Measurements from ENCODE around the gene ACSF3.

The ACSF3 gene

DNA sequence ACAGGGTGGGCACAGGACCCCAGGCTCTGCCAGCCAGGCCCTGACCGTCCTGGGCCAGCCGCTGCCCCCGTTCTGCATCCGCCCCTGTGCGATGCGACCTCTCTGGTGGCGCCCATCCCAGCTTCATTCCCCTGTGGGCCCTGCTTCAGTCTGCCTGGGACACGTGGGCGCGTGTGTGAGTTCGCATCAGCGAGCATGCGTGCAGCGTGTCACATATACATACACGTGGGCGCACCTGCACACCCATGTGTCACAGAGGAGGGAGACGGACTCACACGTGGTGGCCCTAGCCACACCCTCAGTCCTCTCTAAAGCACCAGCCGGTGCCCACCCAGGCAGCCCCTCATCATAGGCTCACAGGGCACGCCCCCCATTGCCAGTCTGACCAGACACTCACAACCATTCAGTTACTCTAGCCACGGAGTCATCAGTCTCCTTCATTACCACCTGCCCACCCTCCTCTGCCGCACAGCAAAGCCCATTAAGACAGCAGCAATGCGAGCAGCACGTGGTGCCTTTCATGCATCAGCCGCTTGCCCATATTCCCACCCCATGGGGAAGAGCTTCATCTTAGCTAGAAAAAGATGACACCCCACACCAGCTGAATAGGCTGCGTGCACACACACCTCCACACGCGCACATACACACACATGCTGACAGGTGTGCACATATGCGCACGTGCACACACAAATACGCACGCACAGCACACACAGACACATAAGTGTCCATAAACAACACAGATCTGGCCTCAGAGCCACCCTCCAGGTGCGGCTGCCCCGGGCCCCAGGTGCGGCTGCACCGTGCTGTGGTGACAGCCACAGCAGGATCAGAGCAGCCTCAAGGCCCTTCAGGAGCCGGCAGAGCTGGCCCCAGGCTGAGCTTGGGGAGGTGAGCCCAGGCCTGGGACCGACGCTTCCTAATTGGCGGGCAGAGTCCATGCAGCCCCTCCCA, 68.4 kb downstream of the ACSF3 start:
- H3K4me2 ChIP-seq (ENCODE audit: low read length): no peak overlapping the region
- no peak overlapping the region for H3K4me3 ChIP-seq (ENCODE audit: low read depth, low read length, poor library complexity, severe bottlenecking)
- no peak overlapping the region for H3K9ac ChIP-seq (ENCODE audit: low read length)
- no peaks in the 10 kb centered on the region for H4K20me1 ChIP-seq (ENCODE audit: insufficient read depth, low read length)
- no peaks in the 10 kb centered on the region for H3K9me3 ChIP-seq (ENCODE audit: low read length)
- no peak overlapping the region for H3K27ac ChIP-seq (ENCODE audit: low read depth, low read length, poor library complexity, severe bottlenecking)
- no peaks in the 10 kb centered on the region for H3K36me3 ChIP-seq (ENCODE audit: insufficient read depth, low read length)
- H3K9me2 ChIP-seq (ENCODE audit: low read depth, low read length): no peaks in the 10 kb centered on the region
- H3K27me3 ChIP-seq (ENCODE audit: insufficient read depth, low read length): 0 out of 2 replicates have a peak, but pooled peaks cover 8% of the 10 kb centered on the region
- peaks cover 11% of the 10 kb centered on the region for H3K4me1 ChIP-seq (ENCODE audit: insufficient read depth, low read length, severe bottlenecking)
- H3F3A ChIP-seq (ENCODE audit: insufficient read depth, low read length): peaks cover 6% of the 10 kb centered on the region; the same call in 1 of the 2 replicates
- H3K79me2 ChIP-seq (ENCODE audit: insufficient read depth, low read length): no peaks in the 10 kb centered on the region
- H2AFZ ChIP-seq (ENCODE audit: low read length): no peak overlapping the region
- no peak for TF ChIP-seq EZH2 (IDR thresholded peaks at IDR 0.05; ENCODE audit: borderline replicate concordance, low read length)
- TF ChIP-seq, protein P1, sequence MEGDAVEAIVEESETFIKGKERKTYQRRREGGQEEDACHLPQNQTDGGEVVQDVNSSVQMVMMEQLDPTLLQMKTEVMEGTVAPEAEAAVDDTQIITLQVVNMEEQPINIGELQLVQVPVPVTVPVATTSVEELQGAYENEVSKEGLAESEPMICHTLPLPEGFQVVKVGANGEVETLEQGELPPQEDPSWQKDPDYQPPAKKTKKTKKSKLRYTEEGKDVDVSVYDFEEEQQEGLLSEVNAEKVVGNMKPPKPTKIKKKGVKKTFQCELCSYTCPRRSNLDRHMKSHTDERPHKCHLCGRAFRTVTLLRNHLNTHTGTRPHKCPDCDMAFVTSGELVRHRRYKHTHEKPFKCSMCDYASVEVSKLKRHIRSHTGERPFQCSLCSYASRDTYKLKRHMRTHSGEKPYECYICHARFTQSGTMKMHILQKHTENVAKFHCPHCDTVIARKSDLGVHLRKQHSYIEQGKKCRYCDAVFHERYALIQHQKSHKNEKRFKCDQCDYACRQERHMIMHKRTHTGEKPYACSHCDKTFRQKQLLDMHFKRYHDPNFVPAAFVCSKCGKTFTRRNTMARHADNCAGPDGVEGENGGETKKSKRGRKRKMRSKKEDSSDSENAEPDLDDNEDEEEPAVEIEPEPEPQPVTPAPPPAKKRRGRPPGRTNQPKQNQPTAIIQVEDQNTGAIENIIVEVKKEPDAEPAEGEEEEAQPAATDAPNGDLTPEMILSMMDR (IDR thresholded peaks at IDR 0.05; ENCODE audit: low read length): no peak

DNA sequence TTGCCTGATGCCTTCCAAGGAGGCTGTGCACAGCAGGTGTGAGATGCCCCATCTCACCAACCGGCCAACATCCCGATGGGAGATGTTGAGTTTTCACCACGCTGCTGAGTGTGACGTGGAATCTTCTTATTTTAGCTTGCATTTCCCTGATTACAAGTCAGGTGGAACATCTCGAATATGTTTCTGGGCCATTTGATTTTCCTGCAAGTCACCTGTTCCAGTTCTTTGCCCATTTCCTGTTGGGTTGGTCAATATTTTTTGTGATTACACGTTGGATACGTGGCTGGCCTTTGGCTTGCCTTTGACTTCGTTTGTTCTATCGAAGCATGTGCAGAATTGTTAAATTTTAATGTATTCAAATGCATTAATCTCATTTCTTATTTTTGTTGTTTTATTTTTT, 69.6 kb downstream of the ACSF3 start:
- Histone ChIP-seq H3K4me3 (ENCODE audit: low read depth, low read length, poor library complexity, severe bottlenecking) (no peak overlapping the region), H3F3A (ENCODE audit: insufficient read depth, low read length) (no peaks in the 10 kb centered on the region; the same call in 1 of the 2 replicates), H3K27me3 (ENCODE audit: insufficient read depth, low read length) (0 out of 2 replicates have a peak, but pooled peaks cover 8% of the 10 kb centered on the region), H3K9ac (ENCODE audit: low read length) (no peak overlapping the region), H3K27ac (ENCODE audit: low read depth, low read length, poor library complexity, severe bottlenecking) (no peak overlapping the region), H3K9me2 (ENCODE audit: low read depth, low read length) (no peaks in the 10 kb centered on the region), H3K36me3 (ENCODE audit: insufficient read depth, low read length) (no peaks in the 10 kb centered on the region), H3K4me2 (ENCODE audit: low read length) (no peak overlapping the region), H3K79me2 (ENCODE audit: insufficient read depth, low read length) (no peaks in the 10 kb centered on the region), H4K20me1 (ENCODE audit: insufficient read depth, low read length) (no peaks in the 10 kb centered on the region), H3K9me3 (ENCODE audit: low read length) (no peaks in the 10 kb centered on the region), H2AFZ (ENCODE audit: low read length) (no peak overlapping the region), H3K4me1 (ENCODE audit: insufficient read depth, low read length, severe bottlenecking) (peaks cover 11% of the 10 kb centered on the region)
- no peak for TF ChIP-seq EZH2 (IDR thresholded peaks at IDR 0.05; ENCODE audit: borderline replicate concordance, low read length)
- TF ChIP-seq, protein P1 (IDR thresholded peaks at IDR 0.05; ENCODE audit: low read length): no peak

DNA sequence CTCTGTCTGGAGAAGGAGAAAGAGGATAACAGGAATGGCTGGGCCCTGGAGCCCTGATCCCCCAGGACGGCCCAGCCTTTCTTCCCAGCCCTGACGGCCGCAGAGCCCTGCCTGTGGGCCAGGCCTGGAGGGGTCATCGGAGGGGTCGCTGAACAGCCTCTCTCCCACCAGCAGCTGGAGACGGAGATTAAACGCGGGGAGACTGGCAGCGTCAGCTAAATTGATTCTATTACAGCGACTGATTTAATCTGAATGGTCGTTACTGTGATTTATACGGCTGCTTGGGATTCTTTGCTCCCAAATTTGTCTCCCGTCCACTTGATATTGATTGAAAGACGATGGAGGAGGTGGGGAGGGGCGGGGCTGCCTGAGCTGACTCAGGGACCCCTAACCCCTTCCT, 70.8 kb downstream of the ACSF3 start:
- no peaks in the 10 kb centered on the region for H3K9me3 ChIP-seq (ENCODE audit: low read length)
- peaks cover 11% of the 10 kb centered on the region for H3K4me1 ChIP-seq (ENCODE audit: insufficient read depth, low read length, severe bottlenecking)
- H3K4me3 ChIP-seq (ENCODE audit: low read depth, low read length, poor library complexity, severe bottlenecking): no peak overlapping the region
- no peak overlapping the region for H3K4me2 ChIP-seq (ENCODE audit: low read length)
- no peaks in the 10 kb centered on the region for H3K9me2 ChIP-seq (ENCODE audit: low read depth, low read length)
- no peaks in the 10 kb centered on the region; the same call in 1 of the 2 replicates for H3F3A ChIP-seq (ENCODE audit: insufficient read depth, low read length)
- no peak overlapping the region for H3K27ac ChIP-seq (ENCODE audit: low read depth, low read length, poor library complexity, severe bottlenecking)
- TF ChIP-seq, protein P1 (IDR thresholded peaks at IDR 0.05; ENCODE audit: low read length): no peak
- TF ChIP-seq EZH2 (IDR thresholded peaks at IDR 0.05; ENCODE audit: borderline replicate concordance, low read length): no peak
- no peaks in the 10 kb centered on the region for H3K79me2 ChIP-seq (ENCODE audit: insufficient read depth, low read length)
- H3K27me3 ChIP-seq (ENCODE audit: insufficient read depth, low read length): peaks cover 11% of the 10 kb centered on the region; the same call in 1 of the 2 replicates
- H3K36me3 ChIP-seq (ENCODE audit: insufficient read depth, low read length): no peaks in the 10 kb centered on the region
- no peaks in the 10 kb centered on the region for H4K20me1 ChIP-seq (ENCODE audit: insufficient read depth, low read length)
- no peak overlapping the region for H2AFZ ChIP-seq (ENCODE audit: low read length)
- no peak overlapping the region for H3K9ac ChIP-seq (ENCODE audit: low read length)

Measured in OCI-LY1 (cell line).